ENCODE data around the gene ACCSL.

The ACCSL gene

GRCh38 chr11:44029977-44030911 is 17.5 kb upstream of the ACCSL start:
- TF ChIP-seq TAF1 (IDR thresholded peaks at IDR 0.05; ENCODE audit: low read depth) (no peak), EGR1 (IDR thresholded peaks at IDR 0.05) (no peak), NFIC (IDR thresholded peaks at IDR 0.05) (no peak), CREB1 (IDR thresholded peaks at IDR 0.05; ENCODE audit: low read depth) (no peak), EP300 (IDR thresholded peaks at IDR 0.05; ENCODE audit: borderline replicate concordance) (no peak), TCF12 (IDR thresholded peaks at IDR 0.05; ENCODE audit: low read depth) (no peak), CEBPB (IDR thresholded peaks at IDR 0.05) (no peak), RAD21 (IDR thresholded peaks at IDR 0.05; ENCODE audit: low read depth) (no peak), YY1 (IDR thresholded peaks at IDR 0.05; ENCODE audit: low read depth) (no peak), ZBTB7A (IDR thresholded peaks at IDR 0.05; ENCODE audit: low read depth) (no peak)
- TF ChIP-seq, protein P1, sequence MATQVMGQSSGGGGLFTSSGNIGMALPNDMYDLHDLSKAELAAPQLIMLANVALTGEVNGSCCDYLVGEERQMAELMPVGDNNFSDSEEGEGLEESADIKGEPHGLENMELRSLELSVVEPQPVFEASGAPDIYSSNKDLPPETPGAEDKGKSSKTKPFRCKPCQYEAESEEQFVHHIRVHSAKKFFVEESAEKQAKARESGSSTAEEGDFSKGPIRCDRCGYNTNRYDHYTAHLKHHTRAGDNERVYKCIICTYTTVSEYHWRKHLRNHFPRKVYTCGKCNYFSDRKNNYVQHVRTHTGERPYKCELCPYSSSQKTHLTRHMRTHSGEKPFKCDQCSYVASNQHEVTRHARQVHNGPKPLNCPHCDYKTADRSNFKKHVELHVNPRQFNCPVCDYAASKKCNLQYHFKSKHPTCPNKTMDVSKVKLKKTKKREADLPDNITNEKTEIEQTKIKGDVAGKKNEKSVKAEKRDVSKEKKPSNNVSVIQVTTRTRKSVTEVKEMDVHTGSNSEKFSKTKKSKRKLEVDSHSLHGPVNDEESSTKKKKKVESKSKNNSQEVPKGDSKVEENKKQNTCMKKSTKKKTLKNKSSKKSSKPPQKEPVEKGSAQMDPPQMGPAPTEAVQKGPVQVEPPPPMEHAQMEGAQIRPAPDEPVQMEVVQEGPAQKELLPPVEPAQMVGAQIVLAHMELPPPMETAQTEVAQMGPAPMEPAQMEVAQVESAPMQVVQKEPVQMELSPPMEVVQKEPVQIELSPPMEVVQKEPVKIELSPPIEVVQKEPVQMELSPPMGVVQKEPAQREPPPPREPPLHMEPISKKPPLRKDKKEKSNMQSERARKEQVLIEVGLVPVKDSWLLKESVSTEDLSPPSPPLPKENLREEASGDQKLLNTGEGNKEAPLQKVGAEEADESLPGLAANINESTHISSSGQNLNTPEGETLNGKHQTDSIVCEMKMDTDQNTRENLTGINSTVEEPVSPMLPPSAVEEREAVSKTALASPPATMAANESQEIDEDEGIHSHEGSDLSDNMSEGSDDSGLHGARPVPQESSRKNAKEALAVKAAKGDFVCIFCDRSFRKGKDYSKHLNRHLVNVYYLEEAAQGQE (IDR thresholded peaks at IDR 0.05; ENCODE audit: low read depth): no peak
- TF ChIP-seq, protein P2, sequence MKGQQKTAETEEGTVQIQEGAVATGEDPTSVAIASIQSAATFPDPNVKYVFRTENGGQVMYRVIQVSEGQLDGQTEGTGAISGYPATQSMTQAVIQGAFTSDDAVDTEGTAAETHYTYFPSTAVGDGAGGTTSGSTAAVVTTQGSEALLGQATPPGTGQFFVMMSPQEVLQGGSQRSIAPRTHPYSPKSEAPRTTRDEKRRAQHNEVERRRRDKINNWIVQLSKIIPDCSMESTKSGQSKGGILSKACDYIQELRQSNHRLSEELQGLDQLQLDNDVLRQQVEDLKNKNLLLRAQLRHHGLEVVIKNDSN (IDR thresholded peaks at IDR 0.05): no peak
- TF ChIP-seq, protein P3, sequence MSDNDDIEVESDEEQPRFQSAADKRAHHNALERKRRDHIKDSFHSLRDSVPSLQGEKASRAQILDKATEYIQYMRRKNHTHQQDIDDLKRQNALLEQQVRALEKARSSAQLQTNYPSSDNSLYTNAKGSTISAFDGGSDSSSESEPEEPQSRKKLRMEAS (IDR thresholded peaks at IDR 0.05): no peak

DNA sequence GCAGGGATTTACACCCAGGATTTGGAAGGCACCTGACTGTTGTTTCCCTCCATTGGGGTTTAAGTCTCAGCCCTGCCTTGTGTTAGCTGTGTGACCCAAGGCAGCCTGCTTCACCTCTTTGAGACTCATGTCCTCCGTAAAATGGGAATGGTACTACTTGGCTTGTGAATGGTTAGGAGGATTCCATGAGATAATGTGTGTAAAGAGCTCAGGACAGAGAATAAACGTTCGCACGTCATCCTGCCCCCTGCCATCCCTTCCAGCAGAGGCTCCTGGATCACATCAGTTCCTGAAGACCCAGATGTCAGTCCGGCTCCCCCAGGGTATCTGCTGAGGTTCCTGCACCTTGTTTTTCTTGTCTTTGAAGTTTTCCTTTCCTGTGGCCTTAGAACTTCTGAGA is 16.8 kb upstream of the ACCSL start:
- no peak for TF ChIP-seq TEAD4 (IDR thresholded peaks at IDR 0.05)
- TF ChIP-seq ZBTB7A (IDR thresholded peaks at IDR 0.05; ENCODE audit: low read depth): no peak
- TF ChIP-seq EGR1 (IDR thresholded peaks at IDR 0.05): no peak
- TF ChIP-seq CEBPB (IDR thresholded peaks at IDR 0.05): no peak
- no peak for TF ChIP-seq RAD21 (IDR thresholded peaks at IDR 0.05; ENCODE audit: low read depth)
- TF ChIP-seq, protein P1 (IDR thresholded peaks at IDR 0.05; ENCODE audit: low read depth): no peak
- TF ChIP-seq, protein P3 (IDR thresholded peaks at IDR 0.05): no peak
- no peak for TF ChIP-seq TAF1 (IDR thresholded peaks at IDR 0.05; ENCODE audit: low read depth)

DNA sequence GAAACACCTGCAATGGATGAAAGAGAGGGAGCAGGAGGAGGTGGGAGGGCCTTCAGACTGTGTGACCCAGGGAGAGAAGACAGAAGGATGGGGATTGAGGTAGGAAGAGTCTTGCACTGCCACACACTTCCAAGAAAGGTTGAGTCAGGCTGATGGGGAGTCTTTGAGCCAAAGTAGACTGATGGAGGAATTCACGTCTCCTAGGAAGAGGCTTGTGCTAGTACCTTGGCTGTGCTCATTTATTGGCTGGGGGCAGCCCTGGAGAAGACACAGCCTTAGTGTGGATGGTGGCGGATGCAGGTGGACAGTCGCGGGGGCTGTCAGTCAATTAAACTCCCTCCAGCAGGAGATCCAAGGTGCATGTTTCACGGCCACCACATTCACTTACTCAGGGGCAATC is 16.2 kb upstream of the ACCSL start:
- no peak for TF ChIP-seq RAD21 (IDR thresholded peaks at IDR 0.05; ENCODE audit: low read depth)
- TF ChIP-seq NFIC (IDR thresholded peaks at IDR 0.05): no peak
- TF ChIP-seq TCF12 (IDR thresholded peaks at IDR 0.05; ENCODE audit: low read depth): no peak
- no peak for TF ChIP-seq TEAD4 (IDR thresholded peaks at IDR 0.05)
- TF ChIP-seq FOXM1 (IDR thresholded peaks at IDR 0.05; ENCODE audit: borderline replicate concordance, low read depth): no peak
- TF ChIP-seq, protein P2 (IDR thresholded peaks at IDR 0.05): no peak
- no peak for TF ChIP-seq ZBTB7A (IDR thresholded peaks at IDR 0.05; ENCODE audit: low read depth)
- no peak for TF ChIP-seq CEBPB (IDR thresholded peaks at IDR 0.05)
- no peak for TF ChIP-seq TAF1 (IDR thresholded peaks at IDR 0.05; ENCODE audit: low read depth)
- no peak for TF ChIP-seq CREB1 (IDR thresholded peaks at IDR 0.05; ENCODE audit: low read depth)
- TF ChIP-seq, protein P1 (IDR thresholded peaks at IDR 0.05; ENCODE audit: low read depth): no peak
- TF ChIP-seq EGR1 (IDR thresholded peaks at IDR 0.05): no peak
- TF ChIP-seq, protein P3 (IDR thresholded peaks at IDR 0.05): no peak
- TF ChIP-seq EP300 (IDR thresholded peaks at IDR 0.05; ENCODE audit: borderline replicate concordance): no peak
- TF ChIP-seq YY1 (IDR thresholded peaks at IDR 0.05; ENCODE audit: low read depth): no peak

Data from Ishikawa (cell line).